ENCODE data around the gene ARID3C. TPM values are rescaled to one million over a fixed set of nuclear protein-coding genes. Genes with fewer than 3 reads are reported as not detected.

Gene ARID3C
- total RNA-seq, 1 experiment from 2014 or later: 0.42 TPM

DNA sequence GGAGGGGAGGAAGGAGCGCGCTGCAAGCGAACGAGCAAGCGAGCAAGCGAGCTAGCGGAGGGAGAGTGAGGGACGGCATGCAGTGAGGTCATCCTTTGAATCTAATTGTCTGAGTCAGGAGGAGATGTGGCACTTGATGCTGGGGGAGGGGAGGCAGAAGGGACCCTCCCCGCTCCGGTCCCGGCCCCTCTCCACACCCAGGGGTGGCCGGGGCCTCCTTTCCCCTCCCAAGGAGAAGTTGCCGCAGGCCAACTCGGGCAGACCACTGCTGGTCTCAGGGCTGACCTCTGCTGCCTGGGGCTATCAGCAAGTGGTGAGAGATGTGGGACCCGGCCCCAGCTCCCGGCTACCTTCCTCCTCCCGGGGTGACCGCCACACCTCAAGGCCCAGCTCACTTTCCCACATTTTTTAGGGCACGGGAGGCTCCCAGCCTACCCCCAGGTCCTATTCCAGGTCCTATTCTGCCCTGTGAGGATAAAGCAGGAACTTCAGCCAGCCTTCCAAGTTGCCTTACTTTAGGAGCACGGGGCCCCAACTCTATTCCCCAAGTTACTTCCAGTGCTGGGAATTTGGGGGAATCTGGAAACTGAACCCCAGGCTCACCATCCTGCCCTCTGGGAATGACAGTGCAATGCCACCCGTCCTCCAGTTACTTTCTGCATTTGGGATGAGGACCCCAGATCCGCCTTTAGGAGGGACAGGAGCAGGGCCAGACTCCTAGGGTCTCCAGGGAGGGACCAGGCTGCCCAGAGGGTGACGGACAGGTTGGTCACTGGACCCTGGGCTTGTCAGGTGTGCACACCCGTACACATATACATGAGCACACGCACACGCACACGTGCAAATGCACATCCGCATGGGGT is 50.4 kb downstream of the ARID3C start:
- CTCF ChIA-PET: no interaction called here

More for the DNA sequence above, 50.4 kb downstream of the ARID3C start:
- no peak for TF ChIP-seq EZH2 (IDR thresholded peaks at IDR 0.05)
- TF ChIP-seq ELF1 (IDR thresholded peaks at IDR 0.05; ENCODE audit: borderline replicate concordance, low read depth): no peak
- no peak for TF ChIP-seq POLR2A (IDR thresholded peaks at IDR 0.05; ENCODE audit: borderline replicate concordance, extremely low read depth, insufficient read depth, insufficient read length)
- TF ChIP-seq POLR2AphosphoS5 (IDR thresholded peaks at IDR 0.05; ENCODE audit: low read depth, low read length): no peak
- TF ChIP-seq, protein P1, sequence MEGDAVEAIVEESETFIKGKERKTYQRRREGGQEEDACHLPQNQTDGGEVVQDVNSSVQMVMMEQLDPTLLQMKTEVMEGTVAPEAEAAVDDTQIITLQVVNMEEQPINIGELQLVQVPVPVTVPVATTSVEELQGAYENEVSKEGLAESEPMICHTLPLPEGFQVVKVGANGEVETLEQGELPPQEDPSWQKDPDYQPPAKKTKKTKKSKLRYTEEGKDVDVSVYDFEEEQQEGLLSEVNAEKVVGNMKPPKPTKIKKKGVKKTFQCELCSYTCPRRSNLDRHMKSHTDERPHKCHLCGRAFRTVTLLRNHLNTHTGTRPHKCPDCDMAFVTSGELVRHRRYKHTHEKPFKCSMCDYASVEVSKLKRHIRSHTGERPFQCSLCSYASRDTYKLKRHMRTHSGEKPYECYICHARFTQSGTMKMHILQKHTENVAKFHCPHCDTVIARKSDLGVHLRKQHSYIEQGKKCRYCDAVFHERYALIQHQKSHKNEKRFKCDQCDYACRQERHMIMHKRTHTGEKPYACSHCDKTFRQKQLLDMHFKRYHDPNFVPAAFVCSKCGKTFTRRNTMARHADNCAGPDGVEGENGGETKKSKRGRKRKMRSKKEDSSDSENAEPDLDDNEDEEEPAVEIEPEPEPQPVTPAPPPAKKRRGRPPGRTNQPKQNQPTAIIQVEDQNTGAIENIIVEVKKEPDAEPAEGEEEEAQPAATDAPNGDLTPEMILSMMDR (IDR thresholded peaks at IDR 0.05 in 2 of 3, conservative IDR thresholded peaks at IDR 0.05 in 1 of 3; ENCODE audit: borderline replicate concordance in 1 of 3, insufficient read depth in 1 of 3, low read depth in 2 of 3, low read length in 2 of 3): no peak
- TF ChIP-seq TCF7L2 (IDR thresholded peaks at IDR 0.05; ENCODE audit: borderline replicate concordance, extremely low read depth, insufficient read depth, insufficient read length): no peak
- no peak for TF ChIP-seq ZFX (IDR thresholded peaks at IDR 0.05)
- no peak for TF ChIP-seq JUND (IDR thresholded peaks at IDR 0.05)
- no peak for TF ChIP-seq CEBPB (IDR thresholded peaks at IDR 0.05; ENCODE audit: low read depth)
- no peak for TF ChIP-seq YY1 (IDR thresholded peaks at IDR 0.05; ENCODE audit: extremely low read depth, insufficient replicate concordance, low read depth, low read length)
- TF ChIP-seq, protein P2, sequence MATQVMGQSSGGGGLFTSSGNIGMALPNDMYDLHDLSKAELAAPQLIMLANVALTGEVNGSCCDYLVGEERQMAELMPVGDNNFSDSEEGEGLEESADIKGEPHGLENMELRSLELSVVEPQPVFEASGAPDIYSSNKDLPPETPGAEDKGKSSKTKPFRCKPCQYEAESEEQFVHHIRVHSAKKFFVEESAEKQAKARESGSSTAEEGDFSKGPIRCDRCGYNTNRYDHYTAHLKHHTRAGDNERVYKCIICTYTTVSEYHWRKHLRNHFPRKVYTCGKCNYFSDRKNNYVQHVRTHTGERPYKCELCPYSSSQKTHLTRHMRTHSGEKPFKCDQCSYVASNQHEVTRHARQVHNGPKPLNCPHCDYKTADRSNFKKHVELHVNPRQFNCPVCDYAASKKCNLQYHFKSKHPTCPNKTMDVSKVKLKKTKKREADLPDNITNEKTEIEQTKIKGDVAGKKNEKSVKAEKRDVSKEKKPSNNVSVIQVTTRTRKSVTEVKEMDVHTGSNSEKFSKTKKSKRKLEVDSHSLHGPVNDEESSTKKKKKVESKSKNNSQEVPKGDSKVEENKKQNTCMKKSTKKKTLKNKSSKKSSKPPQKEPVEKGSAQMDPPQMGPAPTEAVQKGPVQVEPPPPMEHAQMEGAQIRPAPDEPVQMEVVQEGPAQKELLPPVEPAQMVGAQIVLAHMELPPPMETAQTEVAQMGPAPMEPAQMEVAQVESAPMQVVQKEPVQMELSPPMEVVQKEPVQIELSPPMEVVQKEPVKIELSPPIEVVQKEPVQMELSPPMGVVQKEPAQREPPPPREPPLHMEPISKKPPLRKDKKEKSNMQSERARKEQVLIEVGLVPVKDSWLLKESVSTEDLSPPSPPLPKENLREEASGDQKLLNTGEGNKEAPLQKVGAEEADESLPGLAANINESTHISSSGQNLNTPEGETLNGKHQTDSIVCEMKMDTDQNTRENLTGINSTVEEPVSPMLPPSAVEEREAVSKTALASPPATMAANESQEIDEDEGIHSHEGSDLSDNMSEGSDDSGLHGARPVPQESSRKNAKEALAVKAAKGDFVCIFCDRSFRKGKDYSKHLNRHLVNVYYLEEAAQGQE (IDR thresholded peaks at IDR 0.05; ENCODE audit: low read depth): no peak
- TF ChIP-seq CBX3 (IDR thresholded peaks at IDR 0.05; ENCODE audit: low read depth): no peak
- TF ChIP-seq SIN3A (IDR thresholded peaks at IDR 0.05; ENCODE audit: low read depth): no peak
- no peak for TF ChIP-seq ZNF274 (IDR thresholded peaks at IDR 0.05; ENCODE audit: low read depth, low read length)
- no peak for TF ChIP-seq EGR1 (IDR thresholded peaks at IDR 0.05; ENCODE audit: low read depth)
- Histone ChIP-seq H3K27me3 (ENCODE audit: insufficient read depth, low read length) (no peaks in the 10 kb centered on the region), H4K20me1 (ENCODE audit: insufficient read depth) (no peaks in the 10 kb centered on the region), H3K4me2 (ENCODE audit: low read length) (no peak overlapping the region), H3K4me3 (replicated peaks in 1 of 2; ENCODE audit: low read depth in 1 of 2, low read length in 2 of 2) (no peak overlapping the region), H3K9ac (ENCODE audit: low read length) (no peak overlapping the region), H3K4me1 (ENCODE audit: control insufficient read depth in 1 of 2, insufficient read depth in 2 of 2, low read length in 2 of 2) (no peaks in the 10 kb centered on the region), H2AFZ (ENCODE audit: low read depth, low read length, poor library complexity, severe bottlenecking) (no peak overlapping the region), H3K9me2 (ENCODE audit: insufficient read depth) (no peaks in the 10 kb centered on the region), H3K27ac (ENCODE audit: low read depth, low read length) (no peak overlapping the region), H3K79me2 (ENCODE audit: insufficient read depth, low read length) (no peaks in the 10 kb centered on the region), H3K36me3 (ENCODE audit: control insufficient read depth in 1 of 2, insufficient read depth in 2 of 2, low read length in 2 of 2) (no peaks in the 10 kb centered on the region), H3K9me3 (ENCODE audit: control insufficient read depth in 1 of 2, insufficient read depth in 1 of 2, low read depth in 1 of 2, low read length in 2 of 2) (no peaks in the 10 kb centered on the region)
- DNase-seq (ENCODE audit: low read depth, low spot score) (no peak), ATAC-seq (no peak)
- BruUV-seq (replicated peaks): no TSS peak
- POLR2A ChIA-PET: no interaction called here
- intact Hi-C loops (cut with micrococcal nuclease): no loop called here
- RAD21 ChIA-PET (ENCODE audit: low non-redundant PET in 1 of 2, low total read pairs in 2 of 2, uncharacterized antibody in 2 of 2, unreplicated experiment in 2 of 2): no interaction called here

Measured in HCT116 (cell line).